ENCODE measurements around the gene SNX9.

DNA sequence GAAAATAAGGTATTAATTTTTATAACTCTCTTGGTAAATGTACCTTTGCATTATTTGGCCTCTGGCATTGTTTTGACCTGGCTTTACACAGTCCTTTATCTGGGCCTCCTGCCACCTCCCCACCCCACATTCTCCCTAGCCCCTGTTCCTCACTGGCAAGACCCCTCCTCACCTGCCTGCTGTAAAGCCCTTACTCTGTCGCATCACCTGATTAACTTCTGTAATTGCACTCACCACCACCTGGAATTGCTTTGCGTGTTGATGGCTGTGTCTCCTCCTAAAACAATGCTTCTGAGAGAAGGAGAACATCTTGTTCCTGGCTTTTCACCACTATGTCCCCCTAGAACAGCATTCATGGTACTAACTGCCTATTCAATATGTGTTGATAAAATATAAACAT lies 24.8 kb downstream of the SNX9 start:
- TF ChIP-seq, protein P1, sequence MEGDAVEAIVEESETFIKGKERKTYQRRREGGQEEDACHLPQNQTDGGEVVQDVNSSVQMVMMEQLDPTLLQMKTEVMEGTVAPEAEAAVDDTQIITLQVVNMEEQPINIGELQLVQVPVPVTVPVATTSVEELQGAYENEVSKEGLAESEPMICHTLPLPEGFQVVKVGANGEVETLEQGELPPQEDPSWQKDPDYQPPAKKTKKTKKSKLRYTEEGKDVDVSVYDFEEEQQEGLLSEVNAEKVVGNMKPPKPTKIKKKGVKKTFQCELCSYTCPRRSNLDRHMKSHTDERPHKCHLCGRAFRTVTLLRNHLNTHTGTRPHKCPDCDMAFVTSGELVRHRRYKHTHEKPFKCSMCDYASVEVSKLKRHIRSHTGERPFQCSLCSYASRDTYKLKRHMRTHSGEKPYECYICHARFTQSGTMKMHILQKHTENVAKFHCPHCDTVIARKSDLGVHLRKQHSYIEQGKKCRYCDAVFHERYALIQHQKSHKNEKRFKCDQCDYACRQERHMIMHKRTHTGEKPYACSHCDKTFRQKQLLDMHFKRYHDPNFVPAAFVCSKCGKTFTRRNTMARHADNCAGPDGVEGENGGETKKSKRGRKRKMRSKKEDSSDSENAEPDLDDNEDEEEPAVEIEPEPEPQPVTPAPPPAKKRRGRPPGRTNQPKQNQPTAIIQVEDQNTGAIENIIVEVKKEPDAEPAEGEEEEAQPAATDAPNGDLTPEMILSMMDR (conservative IDR thresholded peaks at IDR 0.05; ENCODE audit: low read length), result no peak
- TF ChIP-seq EZH2phosphoT487 (IDR thresholded peaks at IDR 0.05; ENCODE audit: borderline replicate concordance), result no peak
